ENCODE data around the gene GCC2. TPM values are rescaled to one million over a fixed set of nuclear protein-coding genes. Genes with fewer than 3 reads are reported as not detected.
"Not testable (repeated sequence)": the region's sequence is repeated elsewhere in the genome, so short reads cannot be mapped to it uniquely, and the experiment has no call there.

The GCC2 gene
- polyA plus RNA-seq, 1 donor, result 19.4 TPM

GRCh38 chr2:108436976-108437375 lies 12.0 kb upstream of the GCC2 start:
- DNase-seq (ENCODE audit: low read depth), result no peak

DNA sequence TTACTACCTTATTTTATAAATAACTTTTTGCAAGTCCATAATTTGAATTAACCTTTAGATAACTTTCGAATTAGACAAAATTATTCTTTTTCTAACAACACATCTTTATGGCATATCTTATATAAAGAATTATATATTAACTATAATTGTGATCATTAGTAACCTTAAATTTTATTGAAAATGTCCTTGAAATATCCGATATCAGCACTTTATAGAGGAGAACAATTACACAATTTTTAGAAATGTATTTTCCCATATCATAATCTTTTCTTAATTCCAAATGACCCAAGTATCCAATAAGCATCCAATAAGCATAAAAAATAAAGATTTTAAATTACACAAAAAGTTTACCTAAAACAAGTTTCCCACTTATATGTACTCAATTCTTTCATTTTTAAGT lies 7.3 kb upstream of the GCC2 start:
- no peak for DNase-seq (ENCODE audit: low read depth)

GRCh38 chr2:108444941-108445840 lies 3.8 kb upstream of the GCC2 start:
- no peak for DNase-seq (ENCODE audit: low read depth)

GRCh38 chr2:108446703-108447102 lies 2.3 kb upstream of the GCC2 start:
- no peak for DNase-seq (ENCODE audit: low read depth)

DNA sequence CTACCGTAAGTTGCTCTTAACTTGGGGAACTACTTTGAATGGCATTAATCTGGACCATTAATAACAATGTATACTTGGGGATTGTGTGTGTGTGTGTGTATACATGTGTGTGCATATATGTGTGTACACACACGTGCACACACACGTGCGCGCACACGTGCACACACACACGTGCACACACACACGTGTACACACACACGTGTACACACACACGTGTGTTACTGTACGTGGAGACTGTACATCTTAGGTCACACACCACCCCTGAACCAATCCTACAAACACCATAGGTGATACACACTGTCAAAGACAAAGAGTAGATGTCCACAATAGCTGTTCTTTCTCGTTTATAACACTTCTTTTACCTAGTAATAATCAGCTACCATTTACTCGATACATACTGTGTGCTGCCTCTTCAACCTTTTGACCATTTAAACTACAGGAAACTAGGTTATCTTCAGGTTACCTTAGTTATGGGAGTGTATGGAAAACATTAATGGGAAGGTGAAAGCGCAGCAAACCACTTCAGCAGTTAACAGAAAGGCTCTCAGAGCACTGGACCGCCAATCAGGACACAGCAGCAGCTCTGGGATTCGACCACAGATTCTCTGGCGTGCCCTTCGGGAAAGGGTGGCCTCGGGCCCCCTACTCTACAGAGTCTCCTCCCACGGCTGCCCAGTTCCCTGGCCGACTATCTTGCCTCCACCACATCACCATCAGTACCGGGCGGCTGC lies 894 bp upstream of the GCC2 start:
- no peak for DNase-seq (ENCODE audit: low read depth)

- no peak for DNase-seq (ENCODE audit: low read depth)
Observed at GRCh38 chr2:108449410-108450130, 564 bp downstream of the GCC2 start.

DNA sequence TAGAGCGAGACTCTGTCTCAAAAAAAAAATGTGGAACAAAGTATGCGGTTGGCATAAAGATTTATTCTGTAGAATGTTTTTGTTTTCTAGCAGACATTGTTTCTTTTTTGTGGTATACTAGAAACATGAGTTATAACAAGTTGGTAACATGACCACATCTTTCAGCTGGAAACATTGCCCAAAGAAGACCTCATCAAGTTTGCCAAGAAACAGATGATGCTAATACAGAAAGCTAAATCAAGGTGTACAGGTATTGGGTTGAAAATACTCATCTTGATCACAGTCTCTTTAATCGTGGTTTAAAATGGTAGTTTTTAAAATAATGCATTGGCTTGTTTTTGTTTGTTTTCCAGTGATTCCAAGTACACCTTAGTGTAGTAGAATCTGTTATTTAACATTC lies 1.9 kb downstream of the GCC2 start:
- DNase-seq (ENCODE audit: low read depth), result no peak

DNA sequence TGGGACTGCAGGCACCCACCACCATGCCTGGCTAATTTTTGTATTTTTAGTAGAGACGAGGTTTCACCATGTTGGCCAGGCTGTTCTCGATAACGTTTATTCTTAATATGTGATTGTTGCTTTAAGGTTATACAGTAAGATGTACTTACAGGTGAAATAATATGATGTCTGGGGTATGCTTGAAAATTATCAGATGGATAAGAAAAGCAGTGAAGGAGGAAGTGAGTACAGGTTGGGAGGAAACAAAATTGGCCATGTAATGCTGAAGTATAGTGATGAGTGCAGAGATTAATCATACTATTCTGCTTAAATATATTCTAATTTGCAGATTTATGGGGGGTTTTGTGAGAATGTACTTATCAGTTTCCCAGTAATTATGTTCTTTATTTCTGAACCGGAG lies 3.0 kb downstream of the GCC2 start:
- no peak for DNase-seq (ENCODE audit: low read depth)

DNA sequence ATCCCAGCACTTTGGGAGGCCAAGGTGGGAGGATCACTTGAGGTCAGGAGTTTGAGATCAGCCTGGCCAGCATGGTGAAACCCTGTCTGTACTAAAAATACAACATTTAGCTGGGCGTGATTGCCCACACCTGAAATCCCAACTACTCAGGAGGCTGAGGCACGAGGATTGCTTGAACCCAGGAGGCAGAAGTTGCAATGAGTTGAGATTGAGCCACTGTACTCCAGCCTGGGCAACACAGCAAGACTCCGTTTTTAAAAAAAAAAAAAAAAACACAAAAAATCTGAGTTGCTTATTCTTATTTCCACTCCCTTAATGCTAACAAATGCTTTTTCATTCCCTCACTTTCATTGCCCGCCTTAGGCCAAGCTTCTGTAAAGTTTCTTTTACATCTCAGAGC lies 4.5 kb downstream of the GCC2 start:
- not testable (repeated sequence) for DNase-seq (ENCODE audit: low read depth)

GRCh38 chr2:108454440-108454839 lies 5.4 kb downstream of the GCC2 start:
- no peak for DNase-seq (ENCODE audit: low read depth)

GRCh38 chr2:108455571-108455970 lies 6.6 kb downstream of the GCC2 start:
- no peak for DNase-seq (ENCODE audit: low read depth)

DNA sequence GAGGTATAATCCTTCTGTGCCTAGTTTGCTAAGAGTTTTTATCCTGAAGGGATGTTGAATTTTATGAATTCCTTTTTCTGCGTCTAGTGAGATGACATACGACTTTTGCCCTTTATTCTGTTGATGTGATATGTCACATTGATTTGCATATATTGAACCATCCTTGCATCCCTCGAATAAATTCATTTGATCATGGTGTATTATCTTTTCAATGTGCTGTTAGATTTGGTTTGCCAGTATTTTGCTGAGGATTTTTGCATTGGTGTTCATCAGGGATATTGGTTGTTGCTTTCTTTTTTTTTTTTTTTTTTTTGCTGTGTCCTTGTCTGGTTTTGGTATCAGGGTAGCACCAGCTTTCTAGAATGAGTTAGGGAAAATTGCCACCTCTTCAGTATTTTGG lies 9.1 kb downstream of the GCC2 start:
- DNase-seq (ENCODE audit: low read depth), result no peak

DNA sequence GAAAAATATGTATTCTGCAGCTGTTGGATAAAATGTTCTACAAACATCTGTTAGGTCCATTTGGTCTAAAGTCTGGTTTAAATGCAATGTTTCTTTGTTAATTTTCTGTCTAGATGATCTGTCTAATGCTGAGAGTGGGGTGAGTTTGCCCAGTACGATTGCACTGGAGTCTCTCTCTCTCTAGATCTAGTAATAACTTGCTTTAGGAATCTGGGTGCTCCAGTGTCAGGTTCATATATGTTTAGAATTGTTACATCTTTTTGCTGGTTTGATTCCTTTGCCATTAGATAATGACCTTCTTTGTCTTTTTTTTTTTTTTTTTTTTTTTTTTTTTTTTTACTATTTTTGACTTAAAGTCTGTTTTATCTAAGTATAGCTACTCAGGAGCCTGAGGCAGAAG lies 10.4 kb downstream of the GCC2 start:
- DNase-seq (ENCODE audit: low read depth), result no peak

GRCh38 chr2:108460345-108461037 lies 11.5 kb downstream of the GCC2 start:
- no peak for DNase-seq (ENCODE audit: low read depth)

DNA sequence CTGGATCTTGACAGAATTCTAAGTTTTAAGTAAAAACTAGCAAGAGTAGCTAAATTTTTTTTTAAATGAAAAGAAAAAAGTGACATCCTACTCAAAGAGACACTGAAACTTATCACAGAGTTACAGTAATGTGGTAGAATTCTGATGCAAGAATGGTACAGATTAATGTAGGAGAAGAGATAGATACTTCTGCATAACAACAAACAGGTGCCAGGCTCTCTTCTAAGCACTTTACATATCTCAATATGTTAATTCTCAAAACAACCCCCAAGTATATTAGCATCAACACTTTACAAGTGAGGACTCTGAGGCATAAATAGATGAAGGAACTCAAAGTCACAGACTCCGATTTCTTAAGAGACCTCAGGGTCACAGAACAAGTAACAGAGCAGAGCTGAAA lies 28.1 kb downstream of the GCC2 start:
- DNase-seq (ENCODE audit: low read depth), result no peak

- DNase-seq (ENCODE audit: low read depth), result no peak
Observed at GRCh38 chr2:108485253-108485652, 36.2 kb downstream of the GCC2 start.

DNA sequence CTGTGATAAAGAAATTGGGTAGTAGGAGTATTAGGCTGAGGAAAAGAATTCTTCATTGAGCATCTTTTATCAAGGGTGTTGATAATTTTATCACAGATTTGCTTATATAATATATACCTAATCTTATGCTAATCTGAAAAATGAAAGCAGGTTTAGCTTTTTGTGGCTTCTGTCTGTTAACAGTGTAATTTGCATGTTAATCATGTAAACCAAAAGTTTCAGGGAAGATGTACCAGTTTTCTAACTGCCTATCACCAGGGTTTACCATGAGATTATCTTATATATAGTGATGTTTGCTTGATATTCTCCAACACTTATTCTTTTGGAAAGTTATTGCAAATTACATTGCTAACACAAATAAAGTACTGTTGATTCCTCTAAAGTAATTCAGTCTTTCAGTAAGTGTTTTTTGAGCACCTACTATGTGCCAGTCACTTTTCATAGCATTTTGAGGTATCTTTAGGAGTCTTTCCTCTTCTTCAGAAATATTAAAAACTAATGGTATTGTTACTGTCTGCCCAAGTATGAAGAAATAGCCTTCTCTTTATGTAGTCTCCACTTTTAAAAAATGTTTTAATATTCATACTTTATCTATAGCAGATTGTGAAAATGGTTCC lies 41.6 kb downstream of the GCC2 start:
- no peak for DNase-seq (ENCODE audit: low read depth)

- no peak for DNase-seq (ENCODE audit: low read depth)
Observed at GRCh38 chr2:108491848-108492247, 42.8 kb downstream of the GCC2 start.

DNA sequence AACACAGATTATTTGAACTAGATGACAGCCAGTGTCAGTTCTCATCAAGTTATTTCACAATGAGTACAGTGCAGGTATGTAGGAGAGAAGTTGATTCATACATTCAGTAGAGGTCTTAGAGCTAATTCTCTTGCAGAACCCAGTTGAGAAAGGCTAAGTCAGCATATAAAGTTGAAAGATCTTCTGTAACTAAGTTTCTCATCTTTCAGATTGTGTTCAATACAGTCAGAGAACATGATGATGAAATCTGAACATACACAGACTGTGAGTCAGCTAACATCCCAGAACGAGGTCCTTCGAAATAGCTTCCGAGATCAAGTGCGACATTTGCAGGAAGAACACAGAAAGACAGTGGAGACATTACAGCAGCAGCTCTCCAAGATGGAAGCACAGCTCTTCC lies 43.4 kb downstream of the GCC2 start:
- DNase-seq (ENCODE audit: low read depth), result no peak

DNA sequence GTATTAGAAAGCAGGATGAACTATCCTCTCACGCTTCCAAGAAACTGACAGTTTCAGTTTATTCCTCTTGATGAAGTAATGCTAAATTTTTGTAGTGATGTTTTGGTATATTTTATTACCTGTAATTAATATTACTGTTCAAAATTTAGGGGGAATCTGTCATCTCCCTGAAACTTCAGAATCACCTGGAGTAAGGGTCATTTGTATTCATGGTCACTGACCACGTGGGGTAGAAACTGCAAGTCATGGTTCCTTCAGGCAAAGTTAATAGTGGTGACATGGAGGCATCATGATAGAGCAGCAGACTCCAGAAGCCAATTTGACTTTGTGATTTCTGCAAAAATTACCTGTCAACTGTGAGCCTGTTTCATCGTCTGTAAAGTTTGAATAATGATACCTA lies 47.2 kb downstream of the GCC2 start:
- DNase-seq (ENCODE audit: low read depth), result not testable (repeated sequence)

DNA sequence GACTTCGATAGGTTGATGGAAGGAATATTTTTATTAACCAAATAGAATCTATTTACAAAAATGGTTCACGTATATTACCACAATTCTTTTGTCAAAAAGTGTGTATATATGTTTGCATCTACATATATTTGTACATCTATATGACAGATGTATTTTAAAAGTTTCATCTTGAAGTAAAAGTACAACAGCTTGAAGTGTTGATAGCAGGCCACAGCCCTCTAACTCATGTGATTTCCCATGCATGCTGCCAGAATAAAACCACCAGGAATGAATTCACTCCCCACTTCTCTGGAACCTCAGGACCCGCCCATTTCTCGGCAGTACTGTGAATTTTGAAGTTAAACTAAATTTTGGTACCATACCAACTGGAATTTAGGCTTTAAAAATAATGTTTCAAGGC lies 58.6 kb downstream of the GCC2 start:
- DNase-seq (ENCODE audit: low read depth), result not testable (repeated sequence)

Data from forelimb muscle (tissue), 1 donor.